ENCODE results near the gene HOXD1.

Gene HOXD1

GRCh38 chr2:176167398-176167797, 21.1 kb upstream of the HOXD1 start:
- no peak for DNase-seq

- no peak for DNase-seq
These were observed 19.3 kb upstream of the HOXD1 start for GRCh38 chr2:176169181-176169580.

GRCh38 chr2:176169711-176170110, 18.8 kb upstream of the HOXD1 start:
- no peak for DNase-seq

GRCh38 chr2:176170602-176171305, 17.7 kb upstream of the HOXD1 start:
- DNase-seq, result no peak

GRCh38 chr2:176171351-176172006, 17.0 kb upstream of the HOXD1 start:
- no peak for DNase-seq

- DNase-seq, result no peak
These were observed 16.2 kb upstream of the HOXD1 start for GRCh38 chr2:176172007-176172894.

- DNase-seq, result no peak
These were observed 15.4 kb upstream of the HOXD1 start for GRCh38 chr2:176172895-176173566.

- DNase-seq, result no peak
These were observed 14.7 kb upstream of the HOXD1 start for GRCh38 chr2:176173567-176174381.

GRCh38 chr2:176174382-176174823, 14.1 kb upstream of the HOXD1 start:
- no peak for DNase-seq

GRCh38 chr2:176174824-176175708, 13.4 kb upstream of the HOXD1 start:
- DNase-seq, result no peak

- DNase-seq, result no peak
These were observed 12.5 kb upstream of the HOXD1 start for GRCh38 chr2:176175709-176176607.

GRCh38 chr2:176177580-176178037, 10.9 kb upstream of the HOXD1 start:
- no peak for DNase-seq

- DNase-seq, result no peak
These were observed 10.3 kb upstream of the HOXD1 start for GRCh38 chr2:176178038-176178756.

- no peak for DNase-seq
These were observed 9.6 kb upstream of the HOXD1 start for GRCh38 chr2:176178757-176179295.

- no peak for DNase-seq
These were observed 6.9 kb upstream of the HOXD1 start for GRCh38 chr2:176181551-176181950.

- DNase-seq, result no peak
These were observed 5.8 kb upstream of the HOXD1 start for GRCh38 chr2:176182671-176183070.

GRCh38 chr2:176184749-176185148, 3.7 kb upstream of the HOXD1 start:
- no peak for DNase-seq

- DNase-seq, result no peak
These were observed 2.4 kb upstream of the HOXD1 start for GRCh38 chr2:176186024-176186423.
